Glutamatergic neuron (in vitro differentiated cells): ENCODE measurements around the gene SYNE2. TPM values are rescaled to one million over a fixed set of nuclear protein-coding genes. Genes with fewer than 3 reads are reported as not detected.

Experiments used
- DNase-seq: peaks from one replicate; pipeline ENCODE4 v3.0.0; 2022
- H3K27ac Mint-ChIP-seq: one replicate; pipeline ENCODE4 v1.8.0; 2020; ENCODE audit warnings: mild to moderate bottlenecking, mixed read lengths, inconsistent platforms; ENCODE audit not compliant: unreplicated experiment
- H3K27me3 Mint-ChIP-seq: one replicate; pipeline ENCODE4 v1.8.0; 2020; ENCODE audit warnings: mild to moderate bottlenecking, moderate library complexity, mixed read lengths, inconsistent platforms; ENCODE audit not compliant: unreplicated experiment
- H3K36me3 Mint-ChIP-seq: one replicate; pipeline ENCODE4 v1.8.0; 2020; ENCODE audit warnings: mild to moderate bottlenecking, mixed read lengths, inconsistent platforms; ENCODE audit not compliant: unreplicated experiment
- H3K4me1 Mint-ChIP-seq: one replicate; pipeline ENCODE4 v1.8.0; 2020; ENCODE audit warnings: mild to moderate bottlenecking, low read depth, mixed read lengths, inconsistent platforms; ENCODE audit not compliant: unreplicated experiment
- H3K4me3 Mint-ChIP-seq: one replicate; pipeline ENCODE4 v1.8.0; 2020; ENCODE audit warnings: mild to moderate bottlenecking, mixed read lengths, inconsistent platforms; ENCODE audit not compliant: unreplicated experiment
- H3K9me3 Mint-ChIP-seq: one replicate; pipeline ENCODE4 v1.8.0; 2020; ENCODE audit warnings: mild to moderate bottlenecking, moderate library complexity, mixed read lengths, inconsistent platforms; ENCODE audit not compliant: unreplicated experiment
- CTCF ChIP-seq: fragments of 200-600 bp; sonication (generic); IDR thresholded peaks from one replicate; pipeline ENCODE4 v1.5.0; 2021; ENCODE audit not compliant: partially characterized antibody, unreplicated experiment
- total RNA-seq: library from RNA; stranded (reverse); fragmentation: NEBNext Ultra II Directional; extraction: Animal tissue kit (Norgen Biotek cat#: 25700); gene quantifications from one replicate; pipeline ENCODE4 v1.2.1, GENCODE V29; 2021; ENCODE audit not compliant: unreplicated experiment

Gene SYNE2
- total RNA-seq, 1 donor from 2014 or later: 81.7 TPM

- H3K9me3 Mint-ChIP-seq: no peaks in the 10 kb centered on the region
- peaks cover 1% of the 10 kb centered on the region for H3K27me3 Mint-ChIP-seq
- no peak overlapping the region for H3K4me3 Mint-ChIP-seq
- H3K36me3 Mint-ChIP-seq: no peaks in the 10 kb centered on the region
- no peak for DNase-seq
- H3K27ac Mint-ChIP-seq: no peak overlapping the region
- peaks cover 20% of the 10 kb centered on the region for H3K4me1 Mint-ChIP-seq
- TF ChIP-seq CTCF: no peak
Observed at GRCh38 chr14:63891148-63891975, 38.6 kb downstream of the SYNE2 start.

GRCh38 chr14:63892265-63892664, 39.5 kb downstream of the SYNE2 start:
- peaks cover 20% of the 10 kb centered on the region for H3K4me1 Mint-ChIP-seq
- no peak overlapping the region for H3K4me3 Mint-ChIP-seq
- H3K9me3 Mint-ChIP-seq: no peaks in the 10 kb centered on the region
- no peak for TF ChIP-seq CTCF
- H3K27me3 Mint-ChIP-seq: peaks cover 1% of the 10 kb centered on the region
- H3K36me3 Mint-ChIP-seq: no peaks in the 10 kb centered on the region
- DNase-seq: no peak
- H3K27ac Mint-ChIP-seq: no peak overlapping the region

GRCh38 chr14:63893701-63894458, 41.1 kb downstream of the SYNE2 start:
- no peak for TF ChIP-seq CTCF
- H3K27me3 Mint-ChIP-seq: peaks cover 5% of the 10 kb centered on the region
- no peaks in the 10 kb centered on the region for H3K9me3 Mint-ChIP-seq
- no peaks in the 10 kb centered on the region for H3K36me3 Mint-ChIP-seq
- no peak for DNase-seq
- H3K4me3 Mint-ChIP-seq: no peak overlapping the region
- no peak overlapping the region for H3K27ac Mint-ChIP-seq
- H3K4me1 Mint-ChIP-seq: peaks cover 26% of the 10 kb centered on the region

- Mint-ChIP-seq H3K4me1 (peaks cover 21% of the 10 kb centered on the region), H3K27me3 (peaks cover 5% of the 10 kb centered on the region), H3K9me3 (no peaks in the 10 kb centered on the region), H3K4me3 (no peak overlapping the region), H3K36me3 (no peaks in the 10 kb centered on the region), H3K27ac (no peak overlapping the region)
- DNase-seq: no peak
- TF ChIP-seq CTCF: no peak
Observed at GRCh38 chr14:63895510-63895909, 42.7 kb downstream of the SYNE2 start.

GRCh38 chr14:63896278-63896720, 43.5 kb downstream of the SYNE2 start:
- no peak for TF ChIP-seq CTCF
- Mint-ChIP-seq H3K27me3 (peaks cover 5% of the 10 kb centered on the region), H3K27ac (no peak overlapping the region), H3K4me3 (no peak overlapping the region), H3K36me3 (no peaks in the 10 kb centered on the region), H3K9me3 (no peaks in the 10 kb centered on the region), H3K4me1 (peaks cover 17% of the 10 kb centered on the region)
- DNase-seq: no peak
